Left lung (tissue), 10 donors: ENCODE data around the gene KIF2A. TPM values are rescaled to one million over a fixed set of nuclear protein-coding genes. Genes with fewer than 3 reads are reported as not detected.

Experiments
- ATAC-seq: fragments of 200-7000 bp; cut with Tn5 transposase; one replicate; pipeline ENCODE4 v1.9.1; 2020; ENCODE audit warnings: moderate library complexity
- DNase-seq, 4 donors: peaks; one replicate each; pipeline ENCODE4 v3.0.0-alpha.2; 2013 to 2020
- H3K27ac ChIP-seq, 2 donors: fragments of 200-600 bp; sonication (generic) in 1 of 2; one replicate each; pipeline versions ENCODE4 v1.5.0 to v1.8.0; 2020 to 2021
- H3K27me3 ChIP-seq, 2 donors: fragments of 200-600 bp; sonication (generic) in 1 of 2; one replicate each; pipeline versions ENCODE4 v1.5.0 to v1.8.0; 2020 to 2021
- H3K36me3 ChIP-seq, 2 donors: fragments of 200-600 bp; sonication (generic) in 1 of 2; one replicate each; pipeline versions ENCODE4 v1.5.0 to v1.8.0; 2020 to 2021
- H3K4me1 ChIP-seq, 2 donors: fragments of 200-600 bp; one replicate each; pipeline ENCODE4 v1.8.0; 2021
- H3K4me3 ChIP-seq, 2 donors: fragments of 200-600 bp; sonication (generic) in 1 of 2; one replicate each; pipeline versions ENCODE4 v1.5.0 to v1.8.0; 2020 to 2021; ENCODE audit warnings: mild to moderate bottlenecking in 1 of 2
- H3K9me3 ChIP-seq, 2 donors: fragments of 200-600 bp; sonication (generic) in 1 of 2; one replicate each; pipeline versions ENCODE4 v1.5.0 to v1.8.0; 2020 to 2021
- intact Hi-C, 2 donors: fragments of 100-400 bp; cut with DNase I; formaldehyde crosslinking; loops; one replicate each; pipeline versions ENCODE4 v1.11.2 to v1.14.2; 2022
- polyA plus RNA-seq, 6 donors: library from polyadenylated mRNA; unstranded; fragments of 120-200 nt; gene quantifications; one replicate each; pipeline ENCODE4 v1.2.1, GENCODE V29; 2013; ENCODE audit not compliant: insufficient read length in 6 of 6
- total RNA-seq, 2 donors: library from RNA; stranded (reverse); fragmentation: NEBNext Ultra II Directional; extraction: Animal tissue kit (Norgen Biotek cat#: 25700); gene quantifications; one replicate each; pipeline ENCODE4 v1.2.1, GENCODE V29; 2021
- TF ChIP-seq, protein P1 (sequence below), 2 donors: fragments of 200-600 bp; sonication (generic) in 1 of 2; IDR thresholded peaks; one replicate each; pipeline versions ENCODE4 v1.5.0 to v1.8.0; 2021; ENCODE audit warnings: antibody characterized with exemption in 2 of 2
- donor health status: DM: no; HTN: yes; CAD: no.
- donor health status: DM: no; HTN: no; CAD: no.

Gene KIF2A
- total and polyA plus RNA-seq, 8 donors = 26.3 to 48.3 (median 43.0) TPM

DNA sequence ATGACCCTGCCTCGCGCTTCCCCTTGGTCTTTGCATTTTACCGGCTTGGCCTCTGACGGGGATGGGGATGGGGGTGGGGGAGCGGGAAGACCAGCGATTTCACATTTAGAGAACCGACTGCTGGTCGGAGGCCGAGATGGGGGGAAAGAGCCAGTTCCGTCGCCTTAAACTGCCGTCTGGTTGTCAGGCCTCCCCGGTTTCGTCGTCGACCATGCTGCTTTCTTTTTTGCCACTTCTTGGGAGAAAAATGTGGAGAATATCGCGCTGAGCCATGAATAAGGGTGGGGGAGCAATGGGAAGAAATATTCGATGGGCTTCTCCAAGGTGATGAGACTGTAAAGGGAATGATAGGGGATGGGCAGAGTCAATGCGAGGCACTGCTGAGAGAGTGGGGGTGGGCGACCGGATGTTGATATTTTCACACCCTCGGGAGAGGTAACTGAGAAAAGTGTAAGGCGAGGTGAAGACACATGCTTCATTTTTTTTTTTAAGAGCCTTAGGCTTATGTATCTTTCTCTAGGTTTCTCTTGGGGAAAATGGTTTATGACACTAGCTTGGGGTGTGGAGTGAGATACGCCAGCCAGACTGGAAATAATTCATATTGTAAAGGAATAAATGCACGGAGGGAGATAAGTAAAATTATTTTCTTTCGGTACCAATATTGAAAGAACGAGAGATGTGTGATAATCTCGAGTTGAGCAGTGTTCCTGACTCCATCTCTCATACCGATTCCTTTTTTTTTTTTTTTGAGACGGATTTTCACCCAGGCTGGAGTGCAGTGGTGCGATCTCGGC, 1.1 kb downstream of the KIF2A start:
- Histone ChIP-seq H3K4me3 (peak overlapping the region; percentile 92 to 99), H3K4me1 (peaks cover 3 to 37% of the 10 kb centered on the region in 2 donors), H3K27ac (peak overlapping the region; percentile 91 to 92), H3K36me3 (no peaks in the 10 kb centered on the region), H3K27me3 (no peaks in the 10 kb centered on the region), H3K9me3 (no peaks in the 10 kb centered on the region)
- DNase-seq = peak in 3 of 4 donors; percentile 27 to 59 (median 49)
- intact Hi-C loops = no loop called here
- peak; percentile 32 for ATAC-seq
- TF ChIP-seq, protein P1, sequence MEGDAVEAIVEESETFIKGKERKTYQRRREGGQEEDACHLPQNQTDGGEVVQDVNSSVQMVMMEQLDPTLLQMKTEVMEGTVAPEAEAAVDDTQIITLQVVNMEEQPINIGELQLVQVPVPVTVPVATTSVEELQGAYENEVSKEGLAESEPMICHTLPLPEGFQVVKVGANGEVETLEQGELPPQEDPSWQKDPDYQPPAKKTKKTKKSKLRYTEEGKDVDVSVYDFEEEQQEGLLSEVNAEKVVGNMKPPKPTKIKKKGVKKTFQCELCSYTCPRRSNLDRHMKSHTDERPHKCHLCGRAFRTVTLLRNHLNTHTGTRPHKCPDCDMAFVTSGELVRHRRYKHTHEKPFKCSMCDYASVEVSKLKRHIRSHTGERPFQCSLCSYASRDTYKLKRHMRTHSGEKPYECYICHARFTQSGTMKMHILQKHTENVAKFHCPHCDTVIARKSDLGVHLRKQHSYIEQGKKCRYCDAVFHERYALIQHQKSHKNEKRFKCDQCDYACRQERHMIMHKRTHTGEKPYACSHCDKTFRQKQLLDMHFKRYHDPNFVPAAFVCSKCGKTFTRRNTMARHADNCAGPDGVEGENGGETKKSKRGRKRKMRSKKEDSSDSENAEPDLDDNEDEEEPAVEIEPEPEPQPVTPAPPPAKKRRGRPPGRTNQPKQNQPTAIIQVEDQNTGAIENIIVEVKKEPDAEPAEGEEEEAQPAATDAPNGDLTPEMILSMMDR (IDR thresholded peaks at IDR 0.05) = no peak

DNA sequence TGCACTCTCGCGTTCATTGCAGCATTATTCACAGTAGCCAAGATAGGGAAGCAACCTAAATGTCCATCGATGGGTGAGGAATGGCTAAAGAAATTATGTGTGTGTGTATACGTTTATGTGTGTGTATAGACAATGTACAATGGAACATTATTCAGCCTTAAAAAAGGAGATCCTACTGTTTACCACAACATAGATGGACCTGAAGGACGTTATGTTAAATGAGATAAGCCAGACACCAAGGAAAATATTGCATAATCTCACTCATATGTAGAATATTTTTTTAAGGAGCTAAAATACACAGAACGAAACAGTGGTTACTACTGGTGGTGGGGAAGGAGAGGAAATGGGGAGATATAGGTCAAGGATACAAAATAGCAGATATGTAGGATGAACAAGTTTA, 2.4 kb downstream of the KIF2A start:
- no peak overlapping the region for H3K27ac ChIP-seq
- H3K36me3 ChIP-seq = no peaks in the 10 kb centered on the region
- intact Hi-C loops = no loop called here
- no peaks in the 10 kb centered on the region for H3K27me3 ChIP-seq
- no peak overlapping the region for H3K4me3 ChIP-seq
- no peaks in the 10 kb centered on the region for H3K9me3 ChIP-seq
- peaks cover 3 to 43% of the 10 kb centered on the region in 2 donors for H3K4me1 ChIP-seq
- DNase-seq (no peak), ATAC-seq (no peak)
- TF ChIP-seq, protein P1 (IDR thresholded peaks at IDR 0.05) = no peak

DNA sequence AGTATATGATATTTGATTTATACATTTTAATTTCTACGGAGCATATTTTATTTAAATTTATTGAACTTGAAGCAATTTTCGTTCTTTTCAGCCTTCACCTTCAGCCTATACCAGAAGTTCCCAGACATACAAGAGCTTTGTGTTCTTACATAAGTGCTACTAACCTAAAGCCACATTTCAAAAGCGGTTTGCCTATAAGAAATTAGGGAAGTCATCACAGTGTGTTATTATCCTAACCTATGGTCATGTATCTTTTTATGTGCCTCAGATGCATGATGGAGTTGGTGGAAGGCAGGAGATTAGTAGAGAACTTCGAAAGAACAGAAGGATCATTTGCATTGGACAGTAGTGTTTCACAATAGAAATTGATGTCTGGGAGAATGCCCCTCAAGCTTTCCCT, 3.1 kb downstream of the KIF2A start:
- Histone ChIP-seq H3K4me3 (no peak overlapping the region), H3K36me3 (no peaks in the 10 kb centered on the region), H3K9me3 (no peaks in the 10 kb centered on the region), H3K27ac (no peak overlapping the region), H3K27me3 (no peaks in the 10 kb centered on the region), H3K4me1 (peaks cover 3 to 43% of the 10 kb centered on the region in 2 donors)
- TF ChIP-seq, protein P1 (IDR thresholded peaks at IDR 0.05) = no peak
- intact Hi-C loops = no loop called here
- ATAC-seq (no peak), DNase-seq (no peak)

DNA sequence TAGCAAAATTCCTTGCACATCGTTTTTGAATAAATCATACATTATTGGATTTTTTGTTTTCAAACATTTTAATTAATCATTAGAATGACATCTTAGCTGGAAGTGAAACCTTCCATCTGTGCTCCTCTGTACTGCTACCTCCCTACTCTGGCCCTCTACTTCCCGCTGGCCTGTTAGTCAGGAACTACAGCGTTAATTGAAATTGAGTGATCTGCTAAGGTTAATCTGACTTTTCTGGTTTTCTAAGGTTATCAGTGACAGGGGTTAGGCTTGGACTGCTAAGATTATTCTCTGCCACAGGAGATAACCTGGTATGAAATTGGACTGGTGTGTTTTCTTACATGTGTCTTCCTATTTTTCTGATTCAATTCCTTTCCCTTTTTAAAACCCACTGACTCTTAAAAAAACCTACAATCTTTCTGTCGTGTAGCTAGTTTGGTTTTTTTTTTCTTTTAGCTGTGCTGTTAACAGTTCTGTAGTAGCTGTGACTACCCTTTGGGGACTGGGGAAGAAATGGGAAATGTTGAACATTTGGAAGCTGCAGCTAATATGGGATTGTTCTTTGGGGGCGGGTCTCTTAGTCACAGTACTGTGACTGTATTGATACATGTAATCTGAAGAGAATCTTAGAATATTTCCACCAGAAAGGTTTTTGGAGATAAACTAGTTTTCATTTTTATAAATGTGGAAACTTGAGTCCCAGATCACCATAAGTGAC, 4.6 kb downstream of the KIF2A start:
- H3K27me3 ChIP-seq = no peaks in the 10 kb centered on the region
- ATAC-seq = no peak
- DNase-seq = no peak
- H3K36me3 ChIP-seq = no peaks in the 10 kb centered on the region
- intact Hi-C loops = no loop called here
- TF ChIP-seq, protein P1 (IDR thresholded peaks at IDR 0.05) = no peak
- H3K4me1 ChIP-seq = peaks cover 3 to 40% of the 10 kb centered on the region in 2 donors
- no peaks in the 10 kb centered on the region for H3K9me3 ChIP-seq
- no peak overlapping the region for H3K27ac ChIP-seq
- no peak overlapping the region for H3K4me3 ChIP-seq

DNA sequence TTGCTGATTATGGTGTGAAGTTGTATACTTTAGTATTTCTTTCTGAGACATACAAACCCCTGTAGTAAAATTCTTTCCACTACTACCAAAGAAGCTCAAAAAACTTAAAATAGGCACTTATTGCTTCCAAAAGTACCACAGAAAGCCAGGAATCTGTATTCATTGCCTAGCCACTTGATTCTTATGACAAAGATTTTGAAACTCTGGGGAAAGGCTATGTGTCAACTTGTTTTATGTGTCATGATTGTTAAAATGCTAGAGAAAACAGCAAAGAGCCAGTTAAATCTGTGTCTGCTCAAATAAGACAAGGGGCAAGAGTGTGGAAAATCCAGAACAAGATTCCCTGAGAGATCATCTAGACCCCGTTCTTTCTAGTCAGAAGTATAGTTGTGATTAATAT, 6.0 kb downstream of the KIF2A start:
- ATAC-seq = no peak
- TF ChIP-seq, protein P1 (IDR thresholded peaks at IDR 0.05) = no peak
- H3K36me3 ChIP-seq = no peaks in the 10 kb centered on the region
- no peaks in the 10 kb centered on the region for H3K9me3 ChIP-seq
- DNase-seq = no peak
- peaks cover 3 to 46% of the 10 kb centered on the region in 2 donors for H3K4me1 ChIP-seq
- no peaks in the 10 kb centered on the region for H3K27me3 ChIP-seq
- no peak overlapping the region for H3K4me3 ChIP-seq
- no peak overlapping the region for H3K27ac ChIP-seq
- intact Hi-C loops = no loop called here
